CD4-positive, alpha-beta T cell (primary cell): ENCODE results near the gene HSPG2. TPM values are rescaled to one million over a fixed set of nuclear protein-coding genes. Genes with fewer than 3 reads are reported as not detected.
A peak's percentile ranks its signal among the peaks of the same experiment; 100 is the strongest.

Source experiments
- ATAC-seq: fragments of 200-7000 bp; cut with Tn5 transposase; one replicate; pipeline ENCODE4 v1.10.0; 2022; ENCODE audit warnings: mild to moderate bottlenecking; ENCODE audit not compliant: poor library complexity
- CTCF ChIA-PET: fragments of 350-600 bp; sonication (Branson Sonifier 250); formaldehyde crosslinking; loops from one replicate; lab custom pipeline; 2021; ENCODE audit warnings: antibody characterized with exemption, inconsistent platforms; lab: Charles Lee
- POLR2A ChIA-PET: fragments of 350-600 bp; sonication (Branson Sonifier 250); formaldehyde crosslinking; loops from one replicate; lab custom pipeline; 2021; ENCODE audit warnings: antibody characterized with exemption, inconsistent platforms; lab: Charles Lee
- DNase-seq, 14 experiments: peaks; one replicate each; pipeline ENCODE4 v3.0.0-alpha.2; 2013 to 2020; ENCODE audit warnings: mixed read lengths in 2 of 14
- H3K27ac ChIP-seq, 2 donors: one replicate each; pipeline versions ENCODE4 v1.5.1 to v1.7.0; 2013; ENCODE audit warnings: low read length in 2 of 2, low read depth in 1 of 2, mild to moderate bottlenecking in 1 of 2
- H3K27me3 ChIP-seq, 2 experiments: 1 replicate in 1 of 2; 2 replicates in 1 of 2; pipeline versions ENCODE4 v1.6.1 to v1.7.0; 2013; ENCODE audit warnings: low read length in 2 of 2, control low read depth in 1 of 2, mild to moderate bottlenecking in 1 of 2, moderate library complexity in 1 of 2; ENCODE audit not compliant: insufficient read depth in 2 of 2, control insufficient read depth in 1 of 2
- H3K36me3 ChIP-seq: one replicate; pipeline ENCODE4 v1.6.1; 2013; ENCODE audit warnings: low read length, control low read depth; ENCODE audit not compliant: insufficient read depth
- H3K4me1 ChIP-seq: one replicate; pipeline ENCODE4 v1.6.1; 2013; ENCODE audit warnings: low read length, control low read depth; ENCODE audit not compliant: insufficient read depth
- H3K4me3 ChIP-seq: one replicate; pipeline ENCODE4 v1.5.1; 2013; ENCODE audit warnings: mild to moderate bottlenecking, low read length, moderate library complexity
- H3K9me3 ChIP-seq, 2 experiments: 1 replicate in 1 of 2; 2 replicates in 1 of 2; pipeline versions ENCODE4 v1.6.1 to v1.7.0; 2013; ENCODE audit warnings: low read length in 2 of 2, mild to moderate bottlenecking in 2 of 2, control low read depth in 1 of 2, moderate library complexity in 1 of 2; ENCODE audit not compliant: control insufficient read depth in 1 of 2, insufficient read depth in 1 of 2
- H3K27ac Mint-ChIP-seq: one replicate; pipeline ENCODE4 v1.8.0; 2020; ENCODE audit warnings: mixed read lengths
- H3K27me3 Mint-ChIP-seq: one replicate; pipeline ENCODE4 v1.8.0; 2021; ENCODE audit warnings: mixed read lengths
- H3K36me3 Mint-ChIP-seq: one replicate; pipeline ENCODE4 v1.8.0; 2021; ENCODE audit warnings: low read depth, mixed read lengths
- H3K4me1 Mint-ChIP-seq: one replicate; pipeline ENCODE4 v1.8.0; 2021; ENCODE audit warnings: low read depth, mixed read lengths
- H3K4me3 Mint-ChIP-seq: one replicate; pipeline ENCODE4 v1.8.0; 2020; ENCODE audit warnings: mild to moderate bottlenecking, mixed read lengths
- H3K9me3 Mint-ChIP-seq: one replicate; pipeline ENCODE4 v1.8.0; 2020; ENCODE audit warnings: mixed read lengths
- intact Hi-C, 2 experiments: fragments of 100-400 bp; cut with DNase I in 1 of 2; cut with micrococcal nuclease in 1 of 2; formaldehyde crosslinking; loops; one replicate each; pipeline versions ENCODE4 v1.15.1 to v1.9.0; 2023 to 2025; cut with DNase I, micrococcal nuclease
- total RNA-seq, 174 experiments: library from RNA in 2 of 174; stranded (reverse) in 2 of 174; gene quantifications; one replicate each; pipeline ENCODE4 v1.2.3 and lab custom pipeline; 2021 to 2026
- TF ChIP-seq, protein P1 (sequence below): fragments of 200-600 bp; IDR thresholded peaks from one replicate; pipeline ENCODE4 v1.8.0; 2022; ENCODE audit warnings: antibody characterized with exemption, mild to moderate bottlenecking

Gene HSPG2
- total RNA-seq, 2 experiments from 2014 or later, result 10.8 to 11.0 TPM

DNA sequence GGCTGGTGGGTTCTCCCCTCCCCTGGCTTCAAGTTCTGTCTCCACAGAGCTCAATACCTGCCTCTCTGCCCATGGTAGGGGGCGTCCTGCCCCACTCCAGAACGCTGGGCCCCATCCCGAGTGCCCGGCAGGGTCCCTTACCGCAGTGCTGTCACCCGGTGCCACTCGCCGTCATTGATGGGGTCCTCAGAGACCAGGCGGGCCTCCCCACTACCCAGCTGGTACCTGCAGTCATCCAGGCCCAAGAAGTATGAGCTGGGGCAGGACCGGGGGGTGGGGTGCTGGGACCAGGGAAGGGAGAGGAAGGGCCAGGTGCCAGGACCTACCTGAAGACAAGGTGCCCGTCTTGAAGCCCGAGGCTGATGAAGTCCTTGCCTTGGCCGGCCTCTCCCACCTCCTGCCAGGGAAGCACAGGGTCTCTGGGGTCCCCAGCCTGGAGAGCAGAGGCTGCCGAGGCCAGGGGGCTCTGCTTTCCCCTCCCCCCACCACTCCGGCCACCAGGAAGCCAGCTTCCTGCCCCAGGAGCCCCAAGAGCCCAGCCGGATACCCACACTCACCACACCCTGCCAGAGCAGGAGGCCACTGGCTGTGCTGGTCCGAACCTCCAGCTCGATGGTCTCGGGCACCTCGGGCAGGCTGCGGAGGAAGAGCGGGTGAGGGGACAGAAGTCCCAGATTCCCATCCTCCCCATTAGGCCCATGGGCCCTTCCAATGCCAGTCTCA lies 113.0 kb downstream of the HSPG2 start:
- Mint-ChIP-seq H3K4me1 (no peaks in the 10 kb centered on the region), H3K36me3 (no peaks in the 10 kb centered on the region), H3K4me3 (no peak overlapping the region), H3K9me3 (no peaks in the 10 kb centered on the region), H3K27me3 (no peaks in the 10 kb centered on the region), H3K27ac (no peak overlapping the region)
- Histone ChIP-seq H3K36me3 (no peaks in the 10 kb centered on the region), H3K4me3 (no peak overlapping the region), H3K4me1 (no peaks in the 10 kb centered on the region), H3K27ac (no peak overlapping the region), H3K9me3 (no peaks in the 10 kb centered on the region), H3K27me3 (no peaks in the 10 kb centered on the region)
- intact Hi-C loops, result no loop called here
- DNase-seq (no peak), ATAC-seq (no peak)
- ChIA-PET CTCF (no interaction called here), POLR2A (no interaction called here)
- TF ChIP-seq, protein P1, sequence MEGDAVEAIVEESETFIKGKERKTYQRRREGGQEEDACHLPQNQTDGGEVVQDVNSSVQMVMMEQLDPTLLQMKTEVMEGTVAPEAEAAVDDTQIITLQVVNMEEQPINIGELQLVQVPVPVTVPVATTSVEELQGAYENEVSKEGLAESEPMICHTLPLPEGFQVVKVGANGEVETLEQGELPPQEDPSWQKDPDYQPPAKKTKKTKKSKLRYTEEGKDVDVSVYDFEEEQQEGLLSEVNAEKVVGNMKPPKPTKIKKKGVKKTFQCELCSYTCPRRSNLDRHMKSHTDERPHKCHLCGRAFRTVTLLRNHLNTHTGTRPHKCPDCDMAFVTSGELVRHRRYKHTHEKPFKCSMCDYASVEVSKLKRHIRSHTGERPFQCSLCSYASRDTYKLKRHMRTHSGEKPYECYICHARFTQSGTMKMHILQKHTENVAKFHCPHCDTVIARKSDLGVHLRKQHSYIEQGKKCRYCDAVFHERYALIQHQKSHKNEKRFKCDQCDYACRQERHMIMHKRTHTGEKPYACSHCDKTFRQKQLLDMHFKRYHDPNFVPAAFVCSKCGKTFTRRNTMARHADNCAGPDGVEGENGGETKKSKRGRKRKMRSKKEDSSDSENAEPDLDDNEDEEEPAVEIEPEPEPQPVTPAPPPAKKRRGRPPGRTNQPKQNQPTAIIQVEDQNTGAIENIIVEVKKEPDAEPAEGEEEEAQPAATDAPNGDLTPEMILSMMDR, result no peak

DNA sequence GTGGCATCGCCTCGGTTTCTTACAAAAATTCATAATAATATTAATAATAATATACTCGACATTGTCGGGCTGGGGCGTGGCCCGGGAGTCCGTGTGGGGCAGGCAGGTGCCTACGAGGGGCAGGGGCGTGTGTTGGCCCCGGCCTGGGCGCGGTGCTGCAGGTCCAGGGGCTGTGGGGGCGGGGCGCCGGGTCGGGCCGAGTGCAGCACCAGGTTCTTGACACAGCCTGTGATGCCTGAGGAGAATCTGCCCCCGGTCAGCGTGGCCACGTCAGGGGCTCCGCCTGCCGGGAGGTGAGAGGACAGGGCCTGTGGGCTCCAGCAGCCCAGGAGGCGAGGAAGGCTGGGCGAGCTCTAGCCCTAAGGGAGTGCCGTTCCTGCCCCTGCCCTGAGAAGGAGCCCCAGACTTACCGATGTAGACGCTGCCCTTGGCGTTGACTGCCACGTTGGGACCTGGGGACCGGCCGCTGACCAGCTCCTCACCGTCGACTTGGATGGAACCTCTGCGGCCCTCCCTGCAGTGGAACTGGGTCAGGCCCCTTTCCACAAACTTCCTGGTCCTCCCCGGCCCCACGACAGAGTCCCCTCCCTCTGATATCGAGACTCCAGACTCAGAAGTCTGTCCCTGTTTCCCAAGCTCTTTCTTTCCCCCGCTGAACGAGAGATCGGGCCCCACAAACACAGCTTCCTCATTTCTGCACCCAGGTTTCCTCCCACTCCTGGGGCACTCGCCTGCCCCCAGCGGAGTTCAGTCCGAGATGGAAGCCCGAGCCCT lies 113.7 kb downstream of the HSPG2 start:
- ChIA-PET CTCF (no interaction called here), POLR2A (no interaction called here)
- Mint-ChIP-seq H3K9me3 (no peaks in the 10 kb centered on the region), H3K36me3 (no peaks in the 10 kb centered on the region), H3K4me3 (no peak overlapping the region), H3K4me1 (peaks cover 3% of the 10 kb centered on the region), H3K27me3 (no peaks in the 10 kb centered on the region), H3K27ac (no peak overlapping the region)
- Histone ChIP-seq H3K4me1 (no peaks in the 10 kb centered on the region), H3K27ac (no peak overlapping the region), H3K9me3 (no peaks in the 10 kb centered on the region), H3K36me3 (no peaks in the 10 kb centered on the region), H3K27me3 (no peaks in the 10 kb centered on the region), H3K4me3 (no peak overlapping the region)
- TF ChIP-seq, protein P1, result no peak
- ATAC-seq (no peak), DNase-seq (peak in 1 of 14 experiments; percentile 19)
- intact Hi-C loops, result no loop called here

DNA sequence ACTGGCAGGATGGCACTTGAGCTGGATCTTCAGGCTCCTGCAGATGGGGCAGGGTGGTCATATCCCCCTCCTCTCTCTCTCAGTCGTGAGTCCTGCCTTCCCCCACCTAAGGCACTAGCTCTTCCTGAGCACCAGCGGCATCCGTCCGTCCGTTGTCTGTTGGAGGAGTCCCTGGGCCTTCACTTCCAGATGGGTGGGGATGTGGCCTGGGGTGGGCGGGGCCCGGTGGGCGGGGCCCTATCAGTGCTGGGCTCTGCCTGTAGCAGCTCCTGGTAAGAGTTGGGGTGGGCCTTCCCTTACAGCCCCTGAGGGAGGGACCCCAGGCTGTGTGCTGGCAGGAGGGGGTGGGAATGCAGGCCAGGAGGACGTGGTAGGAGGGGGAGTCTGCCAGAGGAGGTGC lies 114.8 kb downstream of the HSPG2 start:
- ATAC-seq (no peak), DNase-seq (peak in 1 of 14 experiments; percentile 14)
- no peak overlapping the region for H3K4me3 ChIP-seq
- ChIA-PET CTCF (no interaction called here), POLR2A (no interaction called here)
- Mint-ChIP-seq H3K36me3 (no peaks in the 10 kb centered on the region), H3K4me3 (no peak overlapping the region), H3K9me3 (no peaks in the 10 kb centered on the region), H3K4me1 (peaks cover 5% of the 10 kb centered on the region), H3K27ac (no peak overlapping the region), H3K27me3 (no peaks in the 10 kb centered on the region)
- H3K27ac ChIP-seq, result no peak overlapping the region
- intact Hi-C loops, result no loop called here
- no peaks in the 10 kb centered on the region for H3K36me3 ChIP-seq
- H3K4me1 ChIP-seq, result no peaks in the 10 kb centered on the region
- TF ChIP-seq, protein P1, result no peak
- no peaks in the 10 kb centered on the region for H3K9me3 ChIP-seq
- H3K27me3 ChIP-seq, result no peaks in the 10 kb centered on the region
